RWPE1 (cell line): ENCODE measurements around the gene H2AZ2.
A peak's percentile ranks its signal among the peaks of the same experiment; 100 is the strongest.
"Not testable (repeated sequence)": the region's sequence is repeated elsewhere in the genome, so short reads cannot be mapped to it uniquely, and the experiment has no call there.

Experiments used
- CTCF ChIA-PET: fragments of 350-600 bp; sonication (Branson Sonifier 250); formaldehyde crosslinking; extraction: SDS; loops from one replicate; lab custom pipeline; 2021; lab: Yijun Ruan, JAX
- POLR2A ChIA-PET: fragments of 400-600 bp; formaldehyde crosslinking; extraction: SDS; loops from one replicate; lab custom pipeline; 2020; ENCODE audit warnings: antibody characterized with exemption; ENCODE audit not compliant: low non-redundant PET; lab: Yijun Ruan, JAX
- DNase-seq: peaks from one replicate; pipeline ENCODE4 v3.0.0; 2012; ENCODE audit warnings: low spot score
- H3K27ac ChIP-seq: fragments of 450-650 bp; 2 replicates; pipeline ENCODE4 v1.5.1; 2017
- TF ChIP-seq, protein P1 (sequence below): fragments of 450-650 bp; conservative IDR thresholded peaks from 2 replicates; pipeline ENCODE4 v1.5.1; 2017; ENCODE audit warnings: low read depth, mild to moderate bottlenecking

H2AZ2 gene

DNA sequence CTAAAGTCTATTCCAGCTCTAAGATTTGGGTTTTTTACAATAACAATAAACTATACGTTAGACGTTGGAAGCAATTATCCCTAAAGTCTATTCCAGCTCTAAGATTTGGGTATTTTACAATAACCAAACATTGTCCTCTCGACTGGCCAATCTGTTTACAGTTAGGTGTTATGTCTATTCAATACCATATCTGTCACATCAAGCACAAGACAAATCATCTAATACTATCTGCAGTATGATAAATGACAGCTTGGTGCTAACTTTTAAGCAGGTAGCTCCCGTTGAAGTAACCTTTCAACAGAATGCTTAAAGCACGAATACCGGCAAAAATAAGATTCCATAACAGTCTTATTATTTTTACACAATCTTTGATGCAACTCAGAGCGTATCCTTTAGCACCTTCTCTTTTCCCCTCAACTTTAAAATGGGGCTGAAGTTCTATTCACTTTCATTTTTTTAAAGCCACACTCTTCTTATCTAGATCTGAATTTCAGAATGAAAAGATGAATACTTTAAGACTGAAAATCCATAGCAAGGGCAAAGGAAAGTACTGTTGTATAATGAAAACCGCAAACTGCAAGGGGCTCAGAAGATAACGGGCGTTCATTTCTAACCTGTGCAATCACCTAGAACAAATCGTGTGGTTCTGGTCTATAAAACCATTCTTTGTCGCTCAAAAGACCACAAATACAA lies 925 bp downstream of the H2AZ2 start:
- DNase-seq, result no peak

DNA sequence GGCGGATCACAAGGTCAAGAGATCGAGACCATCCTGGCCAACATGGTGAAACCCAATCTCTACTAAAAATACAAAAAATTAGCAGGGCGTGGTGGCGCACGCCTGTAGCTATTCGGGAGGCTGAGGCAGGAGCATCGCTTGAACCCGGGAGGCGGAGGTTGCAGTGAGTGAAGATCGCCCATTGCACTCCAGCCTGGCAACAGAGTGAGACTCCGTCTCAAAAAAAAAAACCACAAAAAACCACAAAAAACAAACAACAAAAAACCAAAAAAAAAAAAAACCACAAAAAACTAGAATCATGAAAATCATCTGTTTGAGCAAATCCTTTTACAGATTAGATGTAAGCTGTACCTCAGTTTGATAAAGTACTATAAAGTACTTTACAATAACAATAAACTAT lies 1.5 kb downstream of the H2AZ2 start:
- peak overlapping the region; percentile 57 for H3K27ac ChIP-seq
- CTCF ChIA-PET, result interaction anchor here (0.7 to 2.2 kb wide), 4 partner anchors 20 to 258 kb away, joined by 4 to 8 read pairs (median 5); no protein-coding TSS in a partner anchor
- POLR2A ChIA-PET, result interaction anchor here (0.7 to 1.0 kb wide), 2 partner anchors 38 to 240 kb away, joined by 3 to 5 read pairs; partner anchors contain the start of gene OGDH

More for the DNA sequence above, 925 bp downstream of the H2AZ2 start:
- H3K27ac ChIP-seq, result peak overlapping the region; percentile 97
- ChIA-PET CTCF (interaction anchor here (0.6 to 2.2 kb wide), 7 partner anchors 20 to 314 kb away, joined by 3 to 8 read pairs (median 3); no protein-coding TSS in a partner anchor), POLR2A (interaction anchor here (0.7 to 1.4 kb wide), 3 partner anchors 38 to 265 kb away, joined by 3 read pairs; partner anchors contain the start of gene TMED4)
- TF ChIP-seq, protein P1, sequence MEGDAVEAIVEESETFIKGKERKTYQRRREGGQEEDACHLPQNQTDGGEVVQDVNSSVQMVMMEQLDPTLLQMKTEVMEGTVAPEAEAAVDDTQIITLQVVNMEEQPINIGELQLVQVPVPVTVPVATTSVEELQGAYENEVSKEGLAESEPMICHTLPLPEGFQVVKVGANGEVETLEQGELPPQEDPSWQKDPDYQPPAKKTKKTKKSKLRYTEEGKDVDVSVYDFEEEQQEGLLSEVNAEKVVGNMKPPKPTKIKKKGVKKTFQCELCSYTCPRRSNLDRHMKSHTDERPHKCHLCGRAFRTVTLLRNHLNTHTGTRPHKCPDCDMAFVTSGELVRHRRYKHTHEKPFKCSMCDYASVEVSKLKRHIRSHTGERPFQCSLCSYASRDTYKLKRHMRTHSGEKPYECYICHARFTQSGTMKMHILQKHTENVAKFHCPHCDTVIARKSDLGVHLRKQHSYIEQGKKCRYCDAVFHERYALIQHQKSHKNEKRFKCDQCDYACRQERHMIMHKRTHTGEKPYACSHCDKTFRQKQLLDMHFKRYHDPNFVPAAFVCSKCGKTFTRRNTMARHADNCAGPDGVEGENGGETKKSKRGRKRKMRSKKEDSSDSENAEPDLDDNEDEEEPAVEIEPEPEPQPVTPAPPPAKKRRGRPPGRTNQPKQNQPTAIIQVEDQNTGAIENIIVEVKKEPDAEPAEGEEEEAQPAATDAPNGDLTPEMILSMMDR, result no peak

GRCh38 chr7:44845451-44845850 lies 2.4 kb downstream of the H2AZ2 start:
- no peak overlapping the region for H3K27ac ChIP-seq
- TF ChIP-seq, protein P1, result no peak
- ChIA-PET CTCF (no interaction called here), POLR2A (no interaction called here)
- DNase-seq, result no peak

More for the DNA sequence above, 1.5 kb downstream of the H2AZ2 start:
- DNase-seq, result not testable (repeated sequence)

DNA sequence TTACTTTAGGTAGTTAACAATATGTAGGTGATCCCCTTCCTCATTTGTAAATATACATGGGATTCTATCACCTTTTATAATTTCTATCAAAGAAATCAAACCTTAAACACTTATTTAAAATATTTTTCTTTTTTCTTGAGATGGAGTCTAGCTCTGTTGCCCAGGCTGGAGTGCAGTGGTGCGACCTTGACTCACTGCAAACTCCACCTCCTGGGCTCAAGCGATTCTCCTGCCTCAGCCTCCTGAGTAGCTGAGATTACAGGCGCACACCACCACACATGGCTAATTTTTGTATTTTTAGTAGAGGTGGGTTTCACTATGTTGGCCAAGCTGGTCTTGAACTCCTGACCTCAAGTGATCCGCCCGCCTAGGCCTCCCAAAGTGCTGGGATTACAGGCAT lies 4.4 kb downstream of the H2AZ2 start:
- POLR2A ChIA-PET, H3K27ac ChIP-seq, DNase-seq: not testable (repeated sequence)
- CTCF ChIA-PET, result interaction anchor here (1.2 kb wide), 1 partner anchor 156 kb away, joined by 7 read pairs; no protein-coding TSS in a partner anchor

GRCh38 chr7:44842675-44843074 lies 5.2 kb downstream of the H2AZ2 start:
- H3K27ac ChIP-seq, CTCF ChIA-PET: not testable (repeated sequence)

DNA sequence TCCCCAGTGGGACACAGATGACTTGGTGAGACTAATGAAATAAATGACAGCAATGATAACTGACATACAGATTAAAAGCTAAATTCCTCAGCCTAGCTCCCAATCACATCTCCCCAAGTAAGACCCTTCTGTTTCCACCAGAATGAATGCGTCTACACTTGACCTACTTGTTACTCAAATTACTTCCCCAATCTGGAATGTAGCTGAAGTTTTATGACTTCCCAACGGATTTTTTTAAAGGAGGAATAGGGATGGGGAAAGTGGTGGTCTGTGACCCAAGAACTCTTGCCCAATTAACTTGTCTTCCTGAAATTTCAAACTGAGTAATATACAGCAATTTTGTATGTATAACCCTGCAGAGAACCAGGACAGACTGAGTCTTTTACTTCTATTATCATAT lies 9.1 kb downstream of the H2AZ2 start:
- TF ChIP-seq, protein P1, result no peak
- POLR2A ChIA-PET, result no interaction called here
- no peak for DNase-seq

More at GRCh38 chr7:44842675-44843074, 5.2 kb downstream of the H2AZ2 start:
- DNase-seq, POLR2A ChIA-PET: not testable (repeated sequence)

DNA sequence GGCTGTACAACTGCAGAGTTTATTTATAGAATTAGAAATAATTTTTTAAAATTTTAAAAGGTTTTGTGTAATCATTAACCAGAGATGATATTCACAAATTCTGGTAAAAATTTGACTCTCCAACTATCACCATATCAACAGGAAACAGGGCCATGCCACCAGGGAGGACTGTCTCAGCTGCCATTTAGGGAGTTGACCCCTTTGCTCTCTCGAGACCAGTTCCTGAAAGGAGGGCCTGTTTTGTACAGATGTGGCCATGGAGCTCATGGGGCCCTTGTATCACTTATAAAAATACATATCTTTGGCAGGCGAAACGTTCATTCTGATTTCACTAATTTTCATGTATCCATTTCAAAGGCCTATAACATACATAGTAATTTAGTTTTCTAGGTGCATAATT lies 20.3 kb downstream of the H2AZ2 start:
- no peak overlapping the region for H3K27ac ChIP-seq
- POLR2A ChIA-PET, result no interaction called here
- TF ChIP-seq, protein P1, result no peak
- CTCF ChIA-PET, result no interaction called here
- DNase-seq, result no peak

More for the DNA sequence above, 9.1 kb downstream of the H2AZ2 start:
- no peak overlapping the region for H3K27ac ChIP-seq
- CTCF ChIA-PET, result no interaction called here

DNA sequence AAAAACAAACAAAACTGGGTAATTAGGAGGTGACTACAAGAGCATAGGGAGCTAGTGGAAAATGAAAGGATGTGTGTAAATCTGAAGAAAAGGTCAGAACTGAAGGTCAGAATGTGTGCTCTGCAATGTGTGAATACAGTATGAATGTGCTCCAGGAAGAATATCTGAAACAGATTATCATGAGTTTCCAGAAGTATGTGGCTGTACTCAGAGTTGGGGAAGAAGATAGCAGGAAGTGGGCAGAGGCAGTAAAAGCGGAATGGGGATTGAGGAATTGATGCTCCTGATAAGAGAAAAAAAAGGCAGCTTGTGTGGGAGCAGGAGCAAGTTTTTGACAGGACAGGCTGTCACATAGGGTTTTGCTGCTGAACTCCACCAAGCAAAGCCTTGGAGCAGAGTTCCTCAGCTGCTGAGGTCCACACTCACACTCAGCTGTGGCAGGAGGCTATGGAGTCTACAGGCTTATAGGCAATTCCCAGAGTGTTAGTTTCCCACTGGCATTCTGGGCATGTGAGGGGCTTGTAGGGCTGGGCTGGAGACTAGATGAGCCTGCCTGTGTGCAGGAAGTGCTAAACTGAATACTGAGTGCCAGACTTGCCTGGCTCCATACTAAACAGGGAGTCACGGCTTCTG lies 22.9 kb downstream of the H2AZ2 start:
- TF ChIP-seq, protein P1, result no peak
- ChIA-PET POLR2A (no interaction called here), CTCF (no interaction called here)
- DNase-seq, result no peak
- H3K27ac ChIP-seq, result peak overlapping the region; percentile 50
